Osteocyte (in vitro differentiated cells): ENCODE data around the gene FHIT. TPM values are rescaled to one million over a fixed set of nuclear protein-coding genes. Genes with fewer than 3 reads are reported as not detected.
"Not testable (repeated sequence)": the region's sequence is repeated elsewhere in the genome, so short reads cannot be mapped to it uniquely, and the experiment has no call there.

Experiments used
- DNase-seq: peaks from one replicate; pipeline ENCODE4 v3.0.0; 2021; ENCODE audit warnings: mixed read lengths; ENCODE audit not compliant: unreplicated experiment; ENCODE audit errors: extremely low spot score
- H3K27ac Mint-ChIP-seq: one replicate; pipeline ENCODE4 v1.8.0; 2021; ENCODE audit warnings: mild to moderate bottlenecking, mixed read lengths; ENCODE audit not compliant: unreplicated experiment
- H3K27me3 Mint-ChIP-seq: one replicate; pipeline ENCODE4 v1.8.0; 2021; ENCODE audit warnings: mixed read lengths; ENCODE audit not compliant: unreplicated experiment
- H3K36me3 Mint-ChIP-seq: one replicate; pipeline ENCODE4 v1.8.0; 2021; ENCODE audit warnings: mixed read lengths; ENCODE audit not compliant: unreplicated experiment
- H3K4me1 Mint-ChIP-seq: one replicate; pipeline ENCODE4 v1.8.0; 2021; ENCODE audit warnings: mixed read lengths; ENCODE audit not compliant: unreplicated experiment
- H3K4me3 Mint-ChIP-seq: one replicate; pipeline ENCODE4 v1.8.0; 2021; ENCODE audit warnings: mild to moderate bottlenecking, moderate library complexity, mixed read lengths; ENCODE audit not compliant: unreplicated experiment
- H3K9me3 Mint-ChIP-seq: one replicate; pipeline ENCODE4 v1.8.0; 2021; ENCODE audit warnings: mixed read lengths; ENCODE audit not compliant: unreplicated experiment
- CTCF ChIP-seq: fragments of 200-600 bp; sonication (generic); IDR thresholded peaks from 2 replicates; pipeline ENCODE4 v1.5.0; 2021; ENCODE audit warnings: antibody characterized with exemption, mild to moderate bottlenecking, moderate library complexity
- total RNA-seq: library from RNA; stranded (reverse); gene quantifications from 2 replicates; pipeline ENCODE4 v1.2.1, GENCODE V29; 2021

FHIT gene
- total RNA-seq, 1 donor from 2014 or later = 2.3 TPM

GRCh38 chr3:61192222-61192621 is 59.0 kb downstream of the FHIT start:
- TF ChIP-seq CTCF = no peak
- H3K9me3 Mint-ChIP-seq = no peaks in the 10 kb centered on the region
- no peak overlapping the region for H3K27ac Mint-ChIP-seq
- H3K4me3 Mint-ChIP-seq = no peak overlapping the region
- H3K4me1 Mint-ChIP-seq = no peaks in the 10 kb centered on the region
- H3K36me3 Mint-ChIP-seq = no peaks in the 10 kb centered on the region
- DNase-seq = no peak
- peaks cover 2% of the 10 kb centered on the region for H3K27me3 Mint-ChIP-seq

DNA sequence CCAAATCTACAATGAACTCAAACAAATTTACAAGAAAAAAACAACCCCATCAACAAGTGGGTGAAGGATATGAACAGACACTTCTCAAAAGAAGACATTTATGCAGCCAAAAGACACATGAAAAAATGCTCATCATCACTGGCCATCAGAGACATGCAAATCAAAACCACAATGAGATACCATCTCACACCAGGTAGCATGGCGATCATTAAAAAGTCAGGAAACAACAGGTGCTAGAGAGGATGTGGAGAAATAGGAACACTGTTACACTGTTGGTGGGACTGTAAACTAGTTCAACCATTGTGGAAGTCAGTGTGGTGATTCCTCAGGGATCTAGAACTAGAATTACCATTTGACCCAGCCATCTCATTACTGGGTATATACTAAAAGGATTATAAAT is 61.0 kb downstream of the FHIT start:
- H3K27me3 Mint-ChIP-seq, H3K9me3 Mint-ChIP-seq, H3K4me1 Mint-ChIP-seq, H3K27ac Mint-ChIP-seq, H3K4me3 Mint-ChIP-seq, DNase-seq, H3K36me3 Mint-ChIP-seq: not testable (repeated sequence)

- DNase-seq = no peak
- no peak for TF ChIP-seq CTCF
- Mint-ChIP-seq H3K4me3 (no peak overlapping the region), H3K27ac (no peak overlapping the region), H3K36me3 (no peaks in the 10 kb centered on the region), H3K27me3 (peaks cover 7% of the 10 kb centered on the region), H3K9me3 (no peaks in the 10 kb centered on the region), H3K4me1 (peaks cover 3% of the 10 kb centered on the region)
Observed at GRCh38 chr3:61186030-61186429, 65.2 kb downstream of the FHIT start.

DNA sequence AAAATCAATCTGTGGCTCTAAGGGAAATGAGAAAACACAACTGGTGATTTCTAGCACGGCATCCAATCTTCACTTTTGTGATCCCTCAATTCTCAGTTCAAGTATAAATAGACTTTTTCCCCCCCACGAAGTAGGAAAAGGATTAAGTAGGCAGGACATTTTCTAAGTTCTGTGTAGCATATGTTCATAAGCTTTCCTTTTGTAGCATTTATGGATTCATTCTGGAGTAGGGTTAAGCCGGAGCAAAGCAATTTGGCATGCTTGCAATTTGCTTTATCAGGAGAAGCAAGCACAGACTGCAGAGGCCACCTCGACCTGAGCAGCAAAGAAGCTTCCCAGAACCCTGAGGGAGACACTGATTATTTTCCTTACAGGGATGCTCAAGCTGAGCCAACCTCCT is 66.3 kb downstream of the FHIT start:
- no peak overlapping the region for H3K27ac Mint-ChIP-seq

GRCh38 chr3:61182662-61183061 is 68.6 kb downstream of the FHIT start:
- no peak for DNase-seq
- Mint-ChIP-seq H3K4me1 (peaks cover 3% of the 10 kb centered on the region), H3K27ac (no peak overlapping the region), H3K27me3 (peaks cover 5% of the 10 kb centered on the region), H3K36me3 (no peaks in the 10 kb centered on the region), H3K9me3 (no peaks in the 10 kb centered on the region), H3K4me3 (no peak overlapping the region)
- TF ChIP-seq CTCF = no peak

More for the DNA sequence above, 66.3 kb downstream of the FHIT start:
- TF ChIP-seq CTCF = no peak
- no peaks in the 10 kb centered on the region for H3K9me3 Mint-ChIP-seq
- no peak for DNase-seq
- H3K27me3 Mint-ChIP-seq = peaks cover 7% of the 10 kb centered on the region
- no peaks in the 10 kb centered on the region for H3K36me3 Mint-ChIP-seq
- peaks cover 3% of the 10 kb centered on the region for H3K4me1 Mint-ChIP-seq
- H3K4me3 Mint-ChIP-seq = no peak overlapping the region

DNA sequence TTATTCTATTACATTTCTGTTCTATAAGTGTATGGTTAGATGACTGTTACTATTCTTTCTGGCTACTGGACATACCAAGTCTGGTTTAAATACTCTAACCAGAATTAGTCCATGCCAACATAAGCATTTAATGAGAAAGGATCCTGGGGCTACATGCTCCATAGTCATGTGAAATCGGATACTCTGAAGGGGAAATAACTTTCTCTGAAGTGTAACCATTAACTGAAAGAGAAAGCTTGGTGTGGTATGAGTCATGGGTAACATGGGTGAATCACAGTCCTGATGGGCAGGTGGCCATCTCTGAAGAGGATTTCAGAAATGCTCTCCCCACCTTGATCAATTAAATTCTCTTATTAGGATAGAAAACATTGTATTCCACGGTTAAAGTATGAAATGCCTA is 69.4 kb downstream of the FHIT start:
- no peak for TF ChIP-seq CTCF
- H3K9me3 Mint-ChIP-seq = no peaks in the 10 kb centered on the region
- H3K4me1 Mint-ChIP-seq = peaks cover 3% of the 10 kb centered on the region
- H3K36me3 Mint-ChIP-seq = no peaks in the 10 kb centered on the region
- no peak overlapping the region for H3K27ac Mint-ChIP-seq
- peaks cover 5% of the 10 kb centered on the region for H3K27me3 Mint-ChIP-seq
- H3K4me3 Mint-ChIP-seq = no peak overlapping the region
- DNase-seq = no peak
